HG03103 (cell line): Measurements from ENCODE around the gene FOXN3.
"Not testable (repeated sequence)": the region's sequence is repeated elsewhere in the genome, so short reads cannot be mapped to it uniquely, and the experiment has no call there.

ENCODE experiments used
- ATAC-seq: cut with Tn5 transposase; IDR thresholded peaks from one replicate; pipeline ENCODE4 v1.9.1; 2021; ENCODE audit warnings: low read depth; ENCODE audit not compliant: unreplicated experiment

Gene FOXN3

DNA sequence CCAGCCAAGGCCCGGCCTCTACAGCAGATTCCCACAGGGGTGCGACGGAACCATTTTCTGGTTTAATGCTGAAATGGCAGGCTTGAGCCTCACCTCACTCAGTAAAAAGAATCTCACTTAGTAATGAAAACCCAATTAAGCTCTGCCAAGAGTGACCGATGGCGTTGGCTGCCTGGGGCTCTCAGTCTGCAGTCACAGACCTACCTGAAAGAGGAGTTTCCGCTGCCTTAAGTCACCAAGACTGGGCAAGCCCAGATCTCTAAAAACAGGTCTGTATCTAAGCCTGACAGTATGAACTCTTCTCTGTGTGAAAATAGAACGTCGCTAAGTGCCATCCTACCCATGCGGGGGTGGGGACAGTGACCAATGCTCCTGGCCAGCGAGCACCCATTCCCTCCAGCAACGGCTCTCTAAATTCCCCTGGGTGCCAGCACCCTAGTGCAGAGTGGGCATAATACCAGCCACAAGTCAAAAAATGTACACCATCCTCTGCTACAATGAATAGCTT is 107.3 kb downstream of the FOXN3 start:
- ATAC-seq, result no peak

- ATAC-seq, result peak; percentile 35
Observed at GRCh38 chr14:89308232-89308959, 108.6 kb downstream of the FOXN3 start.

- ATAC-seq, result no peak
Observed at GRCh38 chr14:89307409-89307808, 109.6 kb downstream of the FOXN3 start.

- peak; percentile 35 for ATAC-seq
Observed at GRCh38 chr14:89304972-89305703, 111.9 kb downstream of the FOXN3 start.

- ATAC-seq, result no peak
Observed at GRCh38 chr14:89304561-89304960, 112.5 kb downstream of the FOXN3 start.

DNA sequence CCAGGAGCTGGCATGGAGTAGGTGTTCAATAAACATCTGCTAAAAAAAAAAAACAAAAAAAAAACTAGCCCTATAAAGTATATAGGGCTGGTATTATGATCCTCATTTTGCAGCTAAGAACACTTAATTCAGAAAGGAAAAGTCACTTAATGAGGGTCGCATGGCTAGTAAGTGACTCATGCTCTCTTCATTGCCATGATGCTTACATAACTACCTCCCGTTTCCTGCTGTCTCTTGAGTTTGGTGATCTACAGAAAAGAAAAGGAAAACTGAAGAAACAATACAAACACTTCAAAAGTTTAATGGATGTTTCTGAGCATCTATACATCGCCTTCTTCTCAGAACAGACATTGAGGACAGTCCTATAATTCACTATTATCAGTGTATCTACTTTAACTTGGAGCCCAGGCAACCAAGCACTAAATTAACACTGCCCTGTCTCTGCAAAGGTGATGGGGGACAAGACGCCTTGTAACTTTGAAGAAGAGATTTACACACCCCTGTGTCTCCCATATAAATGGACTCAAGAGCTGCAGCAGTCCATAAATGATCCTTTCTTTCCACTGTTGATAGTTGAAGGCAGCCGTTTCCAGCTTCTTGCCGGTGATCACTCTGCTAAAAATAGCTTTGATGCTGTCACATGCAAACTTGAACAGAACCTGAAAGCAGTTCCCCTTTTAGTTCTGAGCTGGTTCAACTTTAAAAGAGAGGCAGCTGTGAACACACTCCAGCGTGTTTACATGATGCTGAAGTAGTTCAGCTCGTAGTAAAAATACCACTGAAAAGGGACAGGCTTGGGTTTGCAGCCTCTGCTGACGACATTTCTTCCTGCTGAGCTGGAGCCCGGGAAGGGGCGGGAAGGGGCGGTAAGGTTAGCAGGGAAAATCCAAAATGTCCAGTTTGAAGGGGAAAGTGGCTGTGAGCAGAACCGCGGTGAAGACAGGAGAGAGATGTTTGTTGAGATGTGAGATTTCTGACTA is 113.3 kb downstream of the FOXN3 start:
- peak; percentile 59 for ATAC-seq

DNA sequence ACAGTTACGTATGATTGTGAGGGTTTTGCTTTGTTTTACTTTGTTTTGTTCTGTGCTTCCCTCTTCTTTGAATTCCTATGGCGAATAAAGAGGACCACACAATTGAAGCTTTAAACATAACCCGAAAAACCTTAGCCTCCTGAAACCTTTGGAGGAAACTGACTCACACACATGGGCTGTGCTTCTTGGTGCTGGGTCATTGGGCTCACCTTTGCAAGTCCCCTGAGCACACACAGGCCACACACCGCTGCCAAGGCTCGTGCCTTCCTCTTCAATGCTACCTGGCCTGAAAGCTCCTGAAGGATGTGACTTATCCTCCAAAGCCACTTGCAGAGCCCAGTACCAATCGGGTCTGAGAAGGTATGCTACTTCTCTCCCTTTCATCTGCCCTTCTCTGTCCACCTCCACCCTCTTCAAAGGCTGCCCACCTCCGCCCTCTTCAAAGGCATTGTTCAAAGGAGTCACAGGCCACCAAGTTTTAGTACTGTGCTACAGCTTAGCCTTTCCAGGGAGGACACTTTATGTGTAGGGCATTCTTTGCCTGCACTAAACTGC is 114.6 kb downstream of the FOXN3 start:
- no peak for ATAC-seq

GRCh38 chr14:89299587-89299986 is 117.4 kb downstream of the FOXN3 start:
- no peak for ATAC-seq

GRCh38 chr14:89298056-89298834 is 118.8 kb downstream of the FOXN3 start:
- ATAC-seq, result no peak

DNA sequence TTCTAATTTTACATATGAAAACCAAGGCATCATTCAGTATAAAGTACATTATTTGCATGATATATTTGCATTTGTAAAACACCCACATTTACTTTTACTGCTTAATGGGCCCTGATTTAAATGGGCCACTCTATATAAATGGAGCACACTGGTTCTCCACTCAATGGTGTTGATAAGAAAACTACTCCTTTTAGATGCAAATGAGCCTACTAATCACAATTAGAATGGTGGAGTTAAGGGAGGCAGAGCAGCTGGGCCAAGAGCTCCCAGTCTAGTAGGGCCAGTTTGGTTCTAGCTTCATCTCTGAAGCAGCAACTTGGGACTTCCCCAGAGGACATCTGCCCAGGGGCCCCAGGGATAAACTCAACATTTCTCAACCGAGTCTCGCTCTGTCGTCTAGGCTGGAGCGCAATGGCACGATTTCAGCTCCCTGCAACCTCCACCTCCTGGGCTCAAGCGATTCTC is 120.7 kb downstream of the FOXN3 start:
- ATAC-seq, result no peak

- no peak for ATAC-seq
Observed at GRCh38 chr14:89294872-89295271, 122.2 kb downstream of the FOXN3 start.

GRCh38 chr14:89294469-89294868 is 122.6 kb downstream of the FOXN3 start:
- ATAC-seq, result not testable (repeated sequence)

DNA sequence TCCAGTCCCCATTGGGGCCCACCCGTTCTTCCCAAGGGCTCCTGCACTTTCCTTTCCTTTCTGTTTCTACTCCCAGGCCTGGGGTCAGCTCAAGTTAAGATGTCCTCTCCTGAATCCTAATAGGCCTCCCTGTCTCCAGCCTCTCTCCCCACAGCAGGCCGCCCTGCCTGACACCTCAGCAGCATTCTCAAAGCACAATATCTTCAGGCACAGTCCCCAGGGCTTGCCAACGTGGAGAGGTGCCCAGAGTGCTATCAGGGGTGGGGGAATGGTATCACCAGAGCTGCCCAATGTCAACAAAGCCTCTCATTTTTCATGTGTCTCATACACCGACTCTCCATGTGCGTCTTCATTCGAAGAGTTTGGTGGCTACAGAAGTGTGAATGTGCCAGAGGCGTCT is 123.0 kb downstream of the FOXN3 start:
- ATAC-seq, result no peak

DNA sequence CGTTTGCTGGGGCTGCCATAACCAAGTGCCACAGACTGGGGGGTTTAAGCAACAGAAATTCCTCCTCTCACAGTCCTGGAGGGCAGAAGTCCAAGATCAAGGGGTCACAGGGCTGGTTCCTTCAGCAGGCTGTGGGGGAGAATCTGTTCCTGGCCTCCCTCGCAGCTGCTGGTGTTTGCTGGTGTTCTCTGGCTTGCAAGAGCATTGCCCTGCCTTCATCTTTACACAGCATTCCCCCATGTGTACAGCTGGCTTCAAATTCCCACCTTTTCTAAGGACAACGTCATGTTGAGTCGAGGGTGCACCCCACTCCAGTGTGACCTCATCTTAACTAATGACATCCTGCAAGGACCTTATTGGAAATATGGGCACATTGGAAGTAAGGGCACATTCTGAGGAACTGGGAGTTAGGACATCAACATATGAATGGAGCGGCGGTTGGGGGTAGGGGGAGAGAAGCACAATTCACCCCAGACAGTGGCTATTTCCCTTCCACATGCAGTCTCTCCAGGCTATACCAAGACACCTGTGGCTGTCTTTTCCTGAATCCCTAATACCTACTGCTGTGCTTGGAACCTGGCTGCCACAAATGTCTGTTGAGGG is 123.6 kb downstream of the FOXN3 start:
- no peak for ATAC-seq

GRCh38 chr14:89292579-89293313 is 124.3 kb downstream of the FOXN3 start:
- no peak for ATAC-seq

DNA sequence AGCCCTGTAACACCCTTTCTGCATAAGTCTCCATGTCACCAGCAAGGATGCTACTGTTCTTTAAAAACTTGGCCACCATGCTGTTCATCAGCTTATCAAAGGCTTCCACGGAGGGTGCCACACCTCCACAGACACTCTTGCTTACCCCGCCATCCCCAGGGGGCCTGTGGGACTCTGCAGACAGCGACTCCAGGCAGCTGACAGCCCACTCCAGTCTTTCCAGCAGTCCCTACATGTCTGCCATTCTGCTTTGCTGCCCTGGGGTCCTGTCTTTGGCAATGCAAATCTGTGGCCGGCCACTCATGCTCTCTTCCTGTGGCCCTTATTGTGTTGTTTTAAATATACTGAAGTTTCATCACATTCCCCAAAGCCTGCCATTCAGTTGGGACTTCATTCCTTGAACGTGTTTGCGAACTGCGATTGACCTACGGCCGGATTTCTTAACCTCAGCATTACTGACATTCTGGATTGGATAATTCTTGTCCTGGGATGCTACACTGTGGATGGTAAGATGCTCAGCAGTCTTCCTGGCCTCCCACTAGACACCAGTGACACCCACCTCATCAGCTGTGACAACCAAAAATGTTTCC is 125.6 kb downstream of the FOXN3 start:
- no peak for ATAC-seq

DNA sequence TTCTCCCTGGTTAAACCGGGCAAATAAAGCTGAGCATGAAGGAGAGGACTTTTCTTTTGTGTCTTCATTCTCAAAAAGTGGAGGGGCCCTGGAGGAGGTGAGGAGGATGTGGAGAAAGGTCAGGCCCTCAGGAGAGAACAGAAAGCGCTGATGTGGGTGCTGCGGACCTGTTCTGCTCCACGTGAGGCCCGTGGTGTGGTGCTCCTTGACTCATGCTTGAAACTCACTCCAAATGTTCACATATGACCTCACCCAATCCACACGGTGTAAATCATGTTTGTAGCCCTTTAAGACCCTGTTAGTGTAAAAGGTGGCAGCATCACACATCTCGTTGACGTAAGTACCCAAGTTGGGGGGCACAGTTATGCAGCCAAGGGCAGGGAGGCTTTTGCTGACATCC is 126.2 kb downstream of the FOXN3 start:
- ATAC-seq, result no peak

GRCh38 chr14:89289477-89289876 is 127.6 kb downstream of the FOXN3 start:
- ATAC-seq, result no peak
